GM12865 (cell line): Measurements from ENCODE around the gene HEBP2.

ENCODE experiments used
- DNase-seq: peaks from one replicate; pipeline ENCODE4 v3.0.0; 2010; ENCODE audit warnings: low read depth
- H3K4me3 ChIP-seq: 2 replicates; pipeline ENCODE4 v1.5.1; 2011; ENCODE audit warnings: mild to moderate bottlenecking, low read depth, low read length, control low read depth
- TF ChIP-seq, protein P1 (sequence below): IDR thresholded peaks from 2 replicates; pipeline ENCODE4 v1.5.1; 2011; ENCODE audit warnings: low read length, control low read depth, low read depth, inconsistent platforms; ENCODE audit not compliant: insufficient read depth; ENCODE audit errors: missing control alignments

HEBP2 gene

DNA sequence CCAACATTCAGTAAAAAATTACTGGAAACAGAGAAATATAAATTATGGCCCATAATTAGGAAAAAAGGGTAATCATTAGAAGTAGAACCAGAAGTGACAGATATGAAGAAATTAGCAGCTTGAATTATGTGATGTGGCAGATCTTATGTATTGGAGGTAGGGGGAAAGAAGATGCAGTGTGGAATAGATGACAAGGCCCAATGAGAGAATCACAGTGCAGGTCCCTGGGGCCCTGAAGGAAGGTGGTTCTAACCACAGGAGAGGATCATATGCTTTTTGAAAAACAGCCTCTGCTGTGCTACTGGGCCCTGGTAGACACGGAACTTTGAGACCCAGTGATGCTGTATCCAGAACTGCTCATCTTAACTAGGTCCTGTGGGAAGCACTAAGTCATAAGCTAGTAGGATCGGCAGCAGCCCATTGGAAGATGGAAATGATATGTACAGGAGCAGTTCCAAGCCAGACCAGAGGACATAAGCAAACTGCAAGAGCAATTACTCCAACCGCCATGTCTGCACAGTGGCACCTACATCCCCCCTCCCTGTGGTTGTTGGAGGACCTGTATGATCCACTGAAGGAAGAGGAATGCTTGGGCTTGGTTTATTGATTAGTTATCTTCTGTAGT, 14.2 kb downstream of the HEBP2 start:
- TF ChIP-seq, protein P1, sequence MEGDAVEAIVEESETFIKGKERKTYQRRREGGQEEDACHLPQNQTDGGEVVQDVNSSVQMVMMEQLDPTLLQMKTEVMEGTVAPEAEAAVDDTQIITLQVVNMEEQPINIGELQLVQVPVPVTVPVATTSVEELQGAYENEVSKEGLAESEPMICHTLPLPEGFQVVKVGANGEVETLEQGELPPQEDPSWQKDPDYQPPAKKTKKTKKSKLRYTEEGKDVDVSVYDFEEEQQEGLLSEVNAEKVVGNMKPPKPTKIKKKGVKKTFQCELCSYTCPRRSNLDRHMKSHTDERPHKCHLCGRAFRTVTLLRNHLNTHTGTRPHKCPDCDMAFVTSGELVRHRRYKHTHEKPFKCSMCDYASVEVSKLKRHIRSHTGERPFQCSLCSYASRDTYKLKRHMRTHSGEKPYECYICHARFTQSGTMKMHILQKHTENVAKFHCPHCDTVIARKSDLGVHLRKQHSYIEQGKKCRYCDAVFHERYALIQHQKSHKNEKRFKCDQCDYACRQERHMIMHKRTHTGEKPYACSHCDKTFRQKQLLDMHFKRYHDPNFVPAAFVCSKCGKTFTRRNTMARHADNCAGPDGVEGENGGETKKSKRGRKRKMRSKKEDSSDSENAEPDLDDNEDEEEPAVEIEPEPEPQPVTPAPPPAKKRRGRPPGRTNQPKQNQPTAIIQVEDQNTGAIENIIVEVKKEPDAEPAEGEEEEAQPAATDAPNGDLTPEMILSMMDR = no peak
- no peak overlapping the region for H3K4me3 ChIP-seq
- DNase-seq = no peak

- TF ChIP-seq, protein P1 = no peak
- DNase-seq = no peak
- no peak overlapping the region for H3K4me3 ChIP-seq
These were observed 15.7 kb downstream of the HEBP2 start for GRCh38 chr6:138419766-138420165.

GRCh38 chr6:138420356-138420755, 16.3 kb downstream of the HEBP2 start:
- no peak for DNase-seq
- H3K4me3 ChIP-seq = no peak overlapping the region
- TF ChIP-seq, protein P1 = no peak

- H3K4me3 ChIP-seq = no peak overlapping the region
- TF ChIP-seq, protein P1 = no peak
- DNase-seq = no peak
These were observed 17.1 kb downstream of the HEBP2 start for GRCh38 chr6:138421089-138421488.

- DNase-seq = no peak
- H3K4me3 ChIP-seq = no peak overlapping the region
- TF ChIP-seq, protein P1 = no peak
These were observed 17.6 kb downstream of the HEBP2 start for GRCh38 chr6:138421608-138422007.

DNA sequence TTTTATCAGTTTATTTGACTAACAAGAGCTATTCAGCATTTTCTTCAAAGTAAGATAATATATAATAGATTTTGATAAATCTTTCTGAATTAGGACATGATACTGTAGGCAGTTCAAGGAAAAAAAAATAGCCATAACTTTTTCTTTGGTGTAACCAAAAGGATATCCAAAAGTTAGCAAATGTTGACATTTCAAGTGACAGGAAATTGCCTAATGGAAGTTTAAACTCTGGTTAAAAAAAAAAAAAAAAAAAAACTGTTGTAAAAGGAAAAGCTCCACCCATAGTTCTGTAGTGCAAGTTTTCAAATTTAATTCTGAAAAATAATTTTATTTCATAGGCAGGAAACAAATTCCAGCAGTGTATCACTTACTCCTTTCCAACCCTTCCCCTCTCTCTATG, 18.8 kb downstream of the HEBP2 start:
- DNase-seq = no peak

More for the DNA sequence above, 18.8 kb downstream of the HEBP2 start:
- TF ChIP-seq, protein P1 = no peak
- H3K4me3 ChIP-seq = no peak overlapping the region
